Vagina (tissue), 2 donors: ENCODE data around the gene NINJ1.

Experiments
- POLR2AphosphoS5 ChIP-seq, 2 donors: sonication (generic); formaldehyde crosslinking; IDR thresholded peaks; one replicate each; pipeline ENCODE4 v1.9.0; 2017; ENCODE audit warnings: antibody characterized with exemption in 2 of 2, mild to moderate bottlenecking in 2 of 2, low read depth in 1 of 2; ENCODE audit not compliant: insufficient read depth in 1 of 2
- TF ChIP-seq, protein P1 (sequence below), 3 experiments: fragments of 450-650 bp in 2 of 3; fragments of 200-600 bp in 1 of 3; sonication (generic) in 1 of 3; IDR thresholded peaks; one replicate each; pipeline ENCODE4 v1.5.1; 2017 to 2019; ENCODE audit warnings: antibody characterized with exemption in 3 of 3, mild to moderate bottlenecking in 2 of 3, moderate library complexity in 2 of 3

DNA sequence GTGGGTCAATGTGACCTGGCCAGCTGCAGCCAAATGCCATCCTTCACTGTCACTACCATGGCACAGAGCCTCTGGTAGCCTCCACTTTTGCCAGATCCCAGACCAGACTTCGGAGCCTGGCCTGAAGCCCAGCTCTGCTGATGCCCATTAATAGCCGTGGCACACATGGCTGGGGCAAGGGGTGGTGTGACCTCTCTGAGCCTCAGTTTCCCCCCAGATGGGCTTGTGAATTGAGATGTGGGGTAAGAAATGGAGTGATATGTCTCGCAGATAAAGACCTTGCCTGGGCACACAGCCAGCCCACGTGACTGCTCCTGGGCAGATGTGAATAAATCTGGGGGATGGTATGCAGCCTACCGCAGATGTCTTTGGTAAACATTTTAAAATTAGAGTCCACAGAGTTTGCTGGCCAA is 61.7 kb downstream of the NINJ1 start:
- TF ChIP-seq POLR2AphosphoS5 (IDR thresholded peaks at IDR 0.05; ENCODE audit: insufficient read depth in 1 of 2, low read depth in 1 of 2): peak in 1 of 2 donors; percentile 70
- TF ChIP-seq, protein P1, sequence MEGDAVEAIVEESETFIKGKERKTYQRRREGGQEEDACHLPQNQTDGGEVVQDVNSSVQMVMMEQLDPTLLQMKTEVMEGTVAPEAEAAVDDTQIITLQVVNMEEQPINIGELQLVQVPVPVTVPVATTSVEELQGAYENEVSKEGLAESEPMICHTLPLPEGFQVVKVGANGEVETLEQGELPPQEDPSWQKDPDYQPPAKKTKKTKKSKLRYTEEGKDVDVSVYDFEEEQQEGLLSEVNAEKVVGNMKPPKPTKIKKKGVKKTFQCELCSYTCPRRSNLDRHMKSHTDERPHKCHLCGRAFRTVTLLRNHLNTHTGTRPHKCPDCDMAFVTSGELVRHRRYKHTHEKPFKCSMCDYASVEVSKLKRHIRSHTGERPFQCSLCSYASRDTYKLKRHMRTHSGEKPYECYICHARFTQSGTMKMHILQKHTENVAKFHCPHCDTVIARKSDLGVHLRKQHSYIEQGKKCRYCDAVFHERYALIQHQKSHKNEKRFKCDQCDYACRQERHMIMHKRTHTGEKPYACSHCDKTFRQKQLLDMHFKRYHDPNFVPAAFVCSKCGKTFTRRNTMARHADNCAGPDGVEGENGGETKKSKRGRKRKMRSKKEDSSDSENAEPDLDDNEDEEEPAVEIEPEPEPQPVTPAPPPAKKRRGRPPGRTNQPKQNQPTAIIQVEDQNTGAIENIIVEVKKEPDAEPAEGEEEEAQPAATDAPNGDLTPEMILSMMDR (IDR thresholded peaks at IDR 0.05): no peak
